GM23248 (cell line): ENCODE data around the gene RBM27. TPM values are rescaled to one million over a fixed set of nuclear protein-coding genes. Genes with fewer than 3 reads are reported as not detected.
"Not testable (repeated sequence)": the region's sequence is repeated elsewhere in the genome, so short reads cannot be mapped to it uniquely, and the experiment has no call there.

Experiments used
- DNase-seq: peaks from one replicate; pipeline ENCODE4 v3.0.0-alpha.2; 2015
- H2AFZ ChIP-seq: fragments of 200-600 bp; sonication (generic); 2 replicates; pipeline ENCODE4 v1.6.1; 2016; ENCODE audit warnings: antibody characterized with exemption
- H3F3A ChIP-seq: fragments of 200-600 bp; sonication (generic); 2 replicates; pipeline ENCODE4 v1.6.1; 2016; ENCODE audit warnings: mild to moderate bottlenecking, antibody characterized with exemption, mixed run types; ENCODE audit not compliant: insufficient read depth
- H3K27ac ChIP-seq: fragments of 200-600 bp; sonication (generic); 2 replicates; pipeline ENCODE4 v1.5.1; 2016; ENCODE audit warnings: mild to moderate bottlenecking
- H3K27me3 ChIP-seq: fragments of 200-600 bp; sonication (generic); replicated peaks from 2 replicates; pipeline ENCODE4 v1.6.1; 2016; ENCODE audit warnings: mild to moderate bottlenecking; ENCODE audit not compliant: insufficient read depth
- H3K36me3 ChIP-seq: fragments of 200-600 bp; sonication (generic); 2 replicates; pipeline ENCODE4 v1.6.1; 2016; ENCODE audit warnings: low read depth, mild to moderate bottlenecking
- H3K4me1 ChIP-seq: fragments of 200-600 bp; sonication (generic); 2 replicates; pipeline ENCODE4 v1.6.1; 2016; ENCODE audit warnings: mild to moderate bottlenecking; ENCODE audit not compliant: insufficient read depth
- H3K4me2 ChIP-seq: fragments of 200-600 bp; sonication (generic); one replicate; pipeline ENCODE4 v1.6.1; 2016; ENCODE audit warnings: mild to moderate bottlenecking; ENCODE audit not compliant: unreplicated experiment
- H3K4me3 ChIP-seq: fragments of 200-600 bp; sonication (generic); 2 replicates; pipeline ENCODE4 v1.5.1; 2016; ENCODE audit warnings: mild to moderate bottlenecking
- H3K79me2 ChIP-seq: fragments of 200-600 bp; sonication (generic); 2 replicates; pipeline ENCODE4 v1.6.1; 2016; ENCODE audit warnings: mild to moderate bottlenecking; ENCODE audit not compliant: insufficient read depth
- H3K9ac ChIP-seq: fragments of 200-600 bp; sonication (generic); 2 replicates; pipeline ENCODE4 v1.6.1; 2016; ENCODE audit warnings: mild to moderate bottlenecking
- H3K9me2 ChIP-seq: fragments of 200-600 bp; sonication (generic); 2 replicates; pipeline ENCODE4 v1.6.1; 2016; ENCODE audit warnings: mixed run types, mild to moderate bottlenecking, moderate library complexity; ENCODE audit not compliant: insufficient read depth
- H3K9me3 ChIP-seq: fragments of 200-600 bp; sonication (generic); one replicate; pipeline ENCODE4 v1.6.1; 2017; ENCODE audit warnings: low read depth
- H4K20me1 ChIP-seq: fragments of 200-600 bp; sonication (generic); 2 replicates; pipeline ENCODE4 v1.6.0; 2016; ENCODE audit not compliant: insufficient read depth
- EZH2 ChIP-seq: fragments of 200-600 bp; sonication (generic); IDR thresholded peaks from 2 replicates; pipeline ENCODE4 v1.6.1; 2018; ENCODE audit warnings: antibody characterized with exemption, mild to moderate bottlenecking; ENCODE audit not compliant: insufficient read depth, poor library complexity, severe bottlenecking
- EZH2phosphoT487 ChIP-seq: fragments of 200-600 bp; sonication (generic); IDR thresholded peaks from 2 replicates; pipeline ENCODE4 v1.6.1; 2018; ENCODE audit warnings: antibody characterized with exemption, moderate library complexity, mild to moderate bottlenecking, low read depth; ENCODE audit not compliant: insufficient read depth
- WGBS, 2 experiments: methylation state at CpG; one replicate each; pipeline ENCODE4 v1.1.6; 2015 to 2017; ENCODE audit warnings: low lambda C conversion rate in 2 of 2, low coverage in 1 of 2; ENCODE audit errors: missing lambda C conversion rate in 2 of 2; 5-methylcytosine and 5-hydroxymethylcytosine counted together
- in situ Hi-C: fragments of 300-500 bp; cut with MboI; formaldehyde crosslinking; loops from 2 replicates; pipeline ENCODE4 v1.15.0; 2020
- polyA plus RNA-seq: library from polyadenylated mRNA; unstranded; fragments of >200 nt; fragmentation: Nextera tagmentation; extraction: Ambion mirVana; gene quantifications from 2 replicates; pipeline ENCODE4 v1.2.1, GENCODE V29; 2016
- total RNA-seq: library from RNA; depleted of rRNA; stranded (reverse); fragments of >200 nt; shearing (Covaris generic); gene quantifications from 2 replicates; pipeline ENCODE4 v1.2.3, GENCODE V29; 2014

Gene RBM27
- total and polyA plus RNA-seq, 2 experiments from 2014 or later = 3.1 to 13.9 TPM

- H3K4me1 ChIP-seq = peaks cover 18% of the 10 kb centered on the region
- no peak overlapping the region for H3K4me3 ChIP-seq
- H3K79me2 ChIP-seq = peaks cover 82% of the 10 kb centered on the region
- WGBS, 2 experiments = 96 to 99% methylated on average over 5 of the region's 5 CpGs
- DNase-seq = no peak
- H3K4me2 ChIP-seq = no peak overlapping the region
- H3K9ac ChIP-seq = no peak overlapping the region
- H3K27me3 ChIP-seq = no peaks in the 10 kb centered on the region
- H3K27ac ChIP-seq = no peak overlapping the region
- no peak overlapping the region for H2AFZ ChIP-seq
- peaks cover 21% of the 10 kb centered on the region for H3K36me3 ChIP-seq
- no peaks in the 10 kb centered on the region for H3K9me2 ChIP-seq
- H3K9me3 ChIP-seq = no peaks in the 10 kb centered on the region
- no peak for TF ChIP-seq EZH2
- TF ChIP-seq EZH2phosphoT487 = no peak
- no peaks in the 10 kb centered on the region for H4K20me1 ChIP-seq
- in situ Hi-C loops = no loop called here
- no peaks in the 10 kb centered on the region for H3F3A ChIP-seq
Measured at GRCh38 chr5:146176805-146177204, 26.6 kb upstream of the RBM27 start.

GRCh38 chr5:146179696-146180095 lies 23.7 kb upstream of the RBM27 start:
- no peak overlapping the region for H2AFZ ChIP-seq
- H3K4me2 ChIP-seq = peak overlapping the region; percentile 3
- peaks cover 18% of the 10 kb centered on the region for H3K4me1 ChIP-seq
- 53 to 57% methylated on average over 1 of the region's 1 CpG for WGBS, 2 experiments
- peak; percentile 18 for DNase-seq
- H3K9me2 ChIP-seq = no peaks in the 10 kb centered on the region
- no peak overlapping the region for H3K27ac ChIP-seq
- H3F3A ChIP-seq = 0 out of 2 replicates have a peak, but pooled peaks cover under 1% of the 10 kb centered on the region
- no peaks in the 10 kb centered on the region for H4K20me1 ChIP-seq
- H3K4me3 ChIP-seq = no peak overlapping the region
- H3K36me3 ChIP-seq = peaks cover 11% of the 10 kb centered on the region; the same call in 1 of the 2 replicates
- no peak overlapping the region for H3K9ac ChIP-seq
- in situ Hi-C loops = no loop called here
- H3K79me2 ChIP-seq = peaks cover 73% of the 10 kb centered on the region
- no peak for TF ChIP-seq EZH2phosphoT487
- no peak for TF ChIP-seq EZH2
- no peaks in the 10 kb centered on the region for H3K9me3 ChIP-seq
- no peaks in the 10 kb centered on the region for H3K27me3 ChIP-seq

GRCh38 chr5:146183403-146183802 lies 20.0 kb upstream of the RBM27 start:
- H3K9me2 ChIP-seq, H4K20me1 ChIP-seq, H3K36me3 ChIP-seq, DNase-seq, H3K27me3 ChIP-seq, H3K9me3 ChIP-seq, in situ Hi-C loops, H3K27ac ChIP-seq: not testable (repeated sequence)
- 94 to 96% methylated on average over 19 to 21 of the region's 21 CpGs for WGBS, 2 experiments
- Histone ChIP-seq H3K79me2 (peaks cover 40% of the 10 kb centered on the region), H2AFZ (peak overlapping the region; percentile 98), H3F3A (peaks cover 11% of the 10 kb centered on the region), H3K4me3 (peak overlapping the region; percentile 94), H3K4me2 (peak overlapping the region; percentile 72), H3K4me1 (peaks cover 27% of the 10 kb centered on the region), H3K9ac (peak overlapping the region; percentile 76)

- Histone ChIP-seq H3K4me1 (peaks cover 30% of the 10 kb centered on the region), H3K9ac (no peak overlapping the region), H3K79me2 (peaks cover 23% of the 10 kb centered on the region), H3F3A (peaks cover 15% of the 10 kb centered on the region), H3K9me2 (no peaks in the 10 kb centered on the region), H3K36me3 (no peaks in the 10 kb centered on the region), H4K20me1 (no peaks in the 10 kb centered on the region), H3K27ac (no peak overlapping the region), H2AFZ (no peak overlapping the region), H3K4me2 (no peak overlapping the region), H3K27me3 (no peaks in the 10 kb centered on the region), H3K9me3 (no peaks in the 10 kb centered on the region), H3K4me3 (no peak overlapping the region)
- in situ Hi-C loops = no loop called here
- TF ChIP-seq EZH2 (no peak), EZH2phosphoT487 (no peak)
- DNase-seq = peak; percentile 33
- 75 to 90% methylated on average over 2 of the region's 2 CpGs for WGBS, 2 experiments
Measured at GRCh38 chr5:146185161-146185560, 18.2 kb upstream of the RBM27 start.

- TF ChIP-seq EZH2 (no peak), EZH2phosphoT487 (no peak)
- peak overlapping the region; percentile 27 for H3K4me2 ChIP-seq
- 2 to 3% methylated on average over 1 of the region's 1 CpG for WGBS, 2 experiments
- no peak overlapping the region for H2AFZ ChIP-seq
- H3K27me3 ChIP-seq = no peaks in the 10 kb centered on the region
- peak; percentile 88 for DNase-seq
- H3K4me1 ChIP-seq = peaks cover 26% of the 10 kb centered on the region
- H4K20me1 ChIP-seq = no peaks in the 10 kb centered on the region
- in situ Hi-C loops = no loop called here
- H3K9me2 ChIP-seq = no peaks in the 10 kb centered on the region
- peaks cover 15% of the 10 kb centered on the region for H3F3A ChIP-seq
- H3K79me2 ChIP-seq = no peaks in the 10 kb centered on the region
- H3K27ac ChIP-seq = 0 out of 2 replicates have a peak overlapping the region, but pooled peaks have one; percentile 2
- H3K36me3 ChIP-seq = no peaks in the 10 kb centered on the region
- H3K9me3 ChIP-seq = no peaks in the 10 kb centered on the region
- H3K9ac ChIP-seq = no peak overlapping the region
- H3K4me3 ChIP-seq = no peak overlapping the region
Measured at GRCh38 chr5:146188358-146188757, 15.0 kb upstream of the RBM27 start.
